Measurements from ENCODE around the gene LBH.
A peak's percentile ranks its signal among the peaks of the same experiment; 100 is the strongest.

LBH gene

DNA sequence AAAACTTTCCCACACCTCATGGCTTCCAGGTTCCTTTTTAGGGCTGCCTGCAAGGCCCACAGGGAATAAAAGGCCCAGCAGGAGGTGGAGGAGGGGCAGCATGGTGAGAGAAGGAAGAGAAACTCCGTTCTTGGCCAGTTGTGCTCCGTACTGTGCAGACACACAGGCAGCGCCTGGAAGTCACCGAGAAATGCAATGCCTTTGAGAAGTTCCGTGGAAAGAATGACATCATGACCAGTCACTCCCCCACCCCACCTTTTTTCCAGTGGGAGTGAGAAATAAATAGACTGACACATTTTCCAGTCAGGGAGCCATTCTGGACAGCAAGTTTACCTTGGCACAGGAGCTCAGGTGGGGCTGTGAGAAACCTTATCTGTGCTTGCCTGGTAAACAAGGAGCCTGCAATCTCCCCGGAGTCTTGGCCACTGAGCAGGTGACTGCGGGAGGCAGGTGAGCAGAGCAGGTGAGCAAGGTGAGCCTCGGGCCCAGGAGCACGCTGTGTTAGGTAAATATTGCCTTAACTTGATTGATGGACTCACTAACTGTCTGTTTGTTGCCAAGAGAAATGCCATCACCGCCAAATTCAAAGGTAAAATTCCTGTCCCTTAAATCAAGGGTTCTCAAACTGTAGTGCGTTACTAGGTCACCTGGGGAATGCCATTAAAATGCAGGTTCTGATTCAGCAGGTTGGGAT, 13.5 kb upstream of the LBH start:
- no peak for DNase-seq (ENCODE audit: low read depth)

DNA sequence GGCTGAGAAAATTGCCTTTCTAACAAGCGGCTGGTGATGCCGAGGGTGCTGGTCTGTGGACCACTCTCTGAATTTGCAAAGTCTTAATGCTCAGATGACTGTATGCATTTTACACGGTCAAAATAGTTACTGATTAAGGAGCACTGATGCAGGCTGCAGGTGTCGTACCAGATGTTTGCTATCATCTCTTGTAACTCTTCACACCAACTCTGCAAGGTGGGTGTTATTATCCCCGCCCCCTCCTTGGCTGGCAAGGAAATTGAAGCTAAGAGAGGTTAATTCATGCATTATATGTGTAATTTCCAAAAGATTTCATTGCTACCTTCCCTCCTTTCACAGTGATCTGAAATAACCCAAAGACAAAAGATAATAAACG, 13.0 kb upstream of the LBH start:
- DNase-seq (ENCODE audit: low read depth): no peak

DNA sequence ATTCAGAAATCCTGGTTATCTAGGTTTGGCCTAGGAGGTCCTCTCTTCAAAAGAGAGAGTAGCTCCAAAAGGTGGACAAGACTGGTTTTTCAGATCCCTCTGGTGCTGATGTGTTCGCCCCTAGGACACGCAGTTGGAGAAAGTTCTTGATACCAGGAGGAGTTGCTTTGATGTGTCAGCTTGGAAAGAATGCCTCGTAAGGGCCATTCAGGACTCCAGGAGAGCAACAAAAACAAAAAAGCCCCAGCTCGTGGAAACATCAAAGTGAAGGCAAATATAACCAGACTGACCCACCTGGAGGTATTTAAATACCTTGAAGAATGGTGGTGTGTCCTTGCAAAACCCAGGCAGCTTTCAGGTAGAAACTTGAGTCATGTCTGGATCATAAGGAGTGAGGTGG, 12.5 kb upstream of the LBH start:
- DNase-seq (ENCODE audit: low read depth): no peak

DNA sequence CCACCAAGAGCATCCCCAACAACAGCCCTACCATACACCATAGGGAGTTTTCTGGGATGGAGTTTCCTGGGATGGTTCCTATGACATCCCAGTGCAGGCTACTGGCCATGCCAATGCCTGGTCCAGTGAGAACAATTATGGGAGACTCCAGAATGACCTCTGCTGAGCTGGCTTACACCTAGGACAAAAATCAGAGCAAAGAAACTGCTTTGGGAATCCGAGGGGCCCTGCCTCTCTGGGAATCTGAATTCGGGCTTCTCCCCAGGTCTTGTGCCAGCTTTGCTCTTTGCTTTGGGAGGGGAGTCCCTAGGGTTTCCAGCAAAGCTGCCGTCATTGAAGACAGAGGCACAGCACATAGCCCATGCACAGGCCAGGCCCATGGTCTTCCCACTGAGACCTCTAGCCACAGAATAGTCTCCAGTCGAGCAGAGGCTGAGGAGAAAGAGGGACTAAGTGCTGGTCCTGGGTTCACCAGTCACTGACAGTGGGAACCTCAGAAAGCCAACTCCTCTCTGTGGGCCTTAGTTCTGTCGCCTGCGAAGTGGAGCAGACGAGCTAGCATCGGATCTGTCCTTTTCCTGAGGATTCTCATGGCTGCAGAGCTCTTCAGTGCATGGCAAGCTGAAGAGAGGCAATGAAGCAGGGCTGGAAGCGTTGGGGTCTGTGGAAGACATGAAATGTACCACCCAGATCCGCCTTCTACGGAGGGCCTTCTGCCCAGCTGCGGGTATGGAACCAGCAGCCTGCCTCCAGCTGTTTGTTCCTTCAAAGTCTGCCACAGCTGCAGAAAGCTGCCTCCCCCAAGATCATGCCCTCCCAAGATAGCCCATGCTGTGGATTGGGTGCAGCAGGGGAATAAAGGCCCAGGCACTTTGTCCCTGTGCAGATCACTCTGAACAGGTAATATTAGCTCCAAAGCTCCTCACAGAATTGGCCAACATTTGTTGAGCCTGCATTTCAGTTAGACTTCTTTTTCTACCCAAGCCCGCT, 11.2 kb upstream of the LBH start:
- no peak for DNase-seq (ENCODE audit: low read depth)

DNA sequence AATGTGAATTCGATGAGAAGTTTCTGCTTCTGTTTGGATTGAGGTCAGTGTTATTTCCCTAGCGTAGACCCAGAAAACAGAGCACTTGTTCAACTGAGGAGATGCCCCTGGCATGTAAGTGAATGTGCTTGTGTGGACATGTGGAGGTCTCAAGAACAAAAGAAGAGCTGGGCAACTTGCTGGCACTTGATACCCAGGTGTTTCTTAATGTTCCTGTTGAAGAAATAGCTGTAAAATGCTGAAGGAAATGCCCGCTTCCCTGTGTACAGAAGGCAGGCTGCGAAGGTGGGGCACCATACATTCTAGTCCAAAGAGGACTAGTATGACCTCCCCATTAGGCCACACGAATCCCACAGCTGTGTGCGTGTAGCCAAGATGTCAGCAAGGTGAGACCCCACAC, 9.8 kb upstream of the LBH start:
- DNase-seq (ENCODE audit: low read depth): no peak

DNA sequence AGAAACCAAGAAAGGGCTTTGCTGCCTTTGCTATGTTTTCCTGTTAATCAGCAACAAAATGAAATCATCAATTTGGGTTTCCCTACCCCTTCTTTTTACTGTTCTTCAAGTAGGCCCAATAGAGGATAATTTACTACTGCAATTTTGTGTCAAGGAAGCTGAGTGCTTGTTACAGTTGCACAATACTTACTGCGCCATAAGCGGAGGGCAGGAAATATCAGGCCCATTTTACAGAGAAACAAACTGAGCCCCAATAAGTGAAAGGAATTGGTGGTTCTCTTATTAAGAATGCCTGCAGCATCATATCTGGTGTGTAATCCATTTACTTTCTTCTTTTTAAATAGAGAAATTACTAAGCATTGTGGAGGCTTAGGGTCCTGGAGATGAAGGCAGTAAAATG, 9.3 kb upstream of the LBH start:
- DNase-seq (ENCODE audit: low read depth): no peak

DNA sequence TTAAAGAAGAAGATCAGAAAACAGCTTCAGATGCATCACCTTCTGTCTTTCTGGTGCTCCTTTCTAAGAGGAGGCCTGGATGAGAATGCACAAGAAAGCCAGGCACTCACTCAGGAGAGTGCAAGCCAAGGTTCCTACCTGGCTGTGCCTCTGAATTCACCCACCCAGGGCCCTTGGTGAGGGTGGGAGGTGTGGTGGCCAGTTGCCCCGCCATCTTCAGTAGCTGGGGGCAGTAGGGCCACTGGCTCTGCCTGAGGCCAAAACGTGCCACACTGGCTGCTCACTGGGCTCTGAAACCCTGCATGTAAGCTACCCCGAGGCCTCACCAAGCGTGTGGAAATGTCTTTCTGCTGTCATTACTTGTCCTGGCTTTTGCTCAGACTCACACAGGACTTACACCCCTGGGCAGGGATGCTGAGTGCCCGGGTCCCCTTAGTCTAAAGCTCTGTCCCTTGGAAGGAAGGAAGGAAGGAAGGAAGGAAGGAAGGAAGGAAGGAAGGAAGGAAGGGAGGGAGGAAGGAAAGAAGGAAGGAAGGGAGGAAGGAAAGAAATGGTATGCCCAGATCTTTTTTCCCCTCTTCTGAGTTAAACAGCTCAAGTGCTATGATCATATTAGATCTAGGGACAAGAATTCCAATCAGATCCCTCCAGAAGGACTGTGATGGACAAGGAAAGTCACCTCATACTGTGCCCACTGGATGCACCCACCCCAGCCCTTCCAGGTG, 8.5 kb upstream of the LBH start:
- no peak for DNase-seq (ENCODE audit: low read depth)

DNA sequence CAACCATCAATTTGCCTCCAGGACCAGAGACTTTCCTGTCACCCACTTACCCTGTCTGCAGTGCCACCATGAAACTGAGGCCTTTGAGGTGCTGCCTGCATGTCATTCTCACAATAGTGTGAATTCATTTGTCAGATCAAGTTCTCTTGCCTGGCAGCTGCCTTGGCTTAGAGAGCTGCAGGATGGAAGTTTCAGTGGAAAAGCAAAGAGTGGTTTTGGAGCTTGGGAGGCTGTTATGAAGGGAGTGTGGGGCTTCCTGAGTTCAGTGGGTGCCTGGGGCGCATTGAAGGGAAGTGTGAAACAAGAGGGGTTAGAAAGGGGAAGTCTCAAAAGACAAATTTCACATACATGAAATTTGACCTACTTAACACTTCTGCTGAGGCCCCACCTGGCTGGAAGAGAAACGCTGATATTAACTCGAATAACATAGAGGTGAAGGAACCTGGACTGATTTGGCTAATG, 7.9 kb upstream of the LBH start:
- no peak for DNase-seq (ENCODE audit: low read depth)

DNA sequence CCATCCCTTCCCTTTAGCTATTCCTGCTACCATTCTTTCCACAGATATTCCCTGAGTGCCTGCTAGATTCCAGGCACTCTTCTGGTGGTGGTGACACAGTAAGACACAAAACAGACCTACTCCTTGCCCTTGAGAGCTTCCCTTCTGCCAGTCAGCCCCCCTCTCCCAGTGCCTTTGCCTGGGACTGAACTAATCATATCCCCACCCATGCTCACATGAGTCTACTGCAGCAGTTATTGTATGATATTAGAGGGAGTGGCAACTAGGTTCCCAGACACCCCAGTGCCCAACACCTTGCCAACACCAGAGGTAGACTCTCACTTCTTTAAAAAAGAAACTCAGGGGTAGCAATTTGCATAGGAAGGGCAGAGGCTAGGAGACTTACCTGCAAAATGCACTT, 7.2 kb upstream of the LBH start:
- no peak for DNase-seq (ENCODE audit: low read depth)

DNA sequence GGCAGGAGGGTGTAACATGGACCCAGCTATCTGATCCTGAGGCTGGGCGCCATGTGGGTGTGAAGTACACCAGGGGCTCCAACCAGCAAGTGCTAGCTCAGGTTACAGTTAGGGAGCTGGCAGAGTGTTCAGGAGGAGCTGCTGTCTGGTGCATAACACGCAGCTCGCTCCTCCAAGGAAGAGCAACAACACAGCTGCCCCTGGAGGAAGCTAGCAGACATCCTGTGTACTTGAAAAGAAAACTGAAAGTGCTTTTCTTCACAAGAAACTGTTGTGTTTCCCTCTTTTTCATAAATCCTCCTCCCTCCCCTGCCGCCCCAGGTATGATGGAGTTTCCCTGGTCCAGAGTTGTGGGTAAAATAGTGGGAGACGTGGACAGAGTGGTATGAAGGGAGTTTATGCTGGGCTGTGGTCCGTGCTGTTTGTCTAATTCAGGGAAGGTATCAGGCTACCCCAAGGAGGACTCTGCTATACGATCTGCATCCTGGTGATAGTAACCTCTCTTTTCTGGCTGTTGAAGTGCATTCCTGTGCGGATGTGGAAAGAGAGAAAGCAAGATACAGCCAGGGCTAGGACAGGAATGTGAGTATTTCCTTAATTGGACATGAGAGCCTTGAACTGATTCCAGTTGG, 6.1 kb upstream of the LBH start:
- no peak for DNase-seq (ENCODE audit: low read depth)

DNA sequence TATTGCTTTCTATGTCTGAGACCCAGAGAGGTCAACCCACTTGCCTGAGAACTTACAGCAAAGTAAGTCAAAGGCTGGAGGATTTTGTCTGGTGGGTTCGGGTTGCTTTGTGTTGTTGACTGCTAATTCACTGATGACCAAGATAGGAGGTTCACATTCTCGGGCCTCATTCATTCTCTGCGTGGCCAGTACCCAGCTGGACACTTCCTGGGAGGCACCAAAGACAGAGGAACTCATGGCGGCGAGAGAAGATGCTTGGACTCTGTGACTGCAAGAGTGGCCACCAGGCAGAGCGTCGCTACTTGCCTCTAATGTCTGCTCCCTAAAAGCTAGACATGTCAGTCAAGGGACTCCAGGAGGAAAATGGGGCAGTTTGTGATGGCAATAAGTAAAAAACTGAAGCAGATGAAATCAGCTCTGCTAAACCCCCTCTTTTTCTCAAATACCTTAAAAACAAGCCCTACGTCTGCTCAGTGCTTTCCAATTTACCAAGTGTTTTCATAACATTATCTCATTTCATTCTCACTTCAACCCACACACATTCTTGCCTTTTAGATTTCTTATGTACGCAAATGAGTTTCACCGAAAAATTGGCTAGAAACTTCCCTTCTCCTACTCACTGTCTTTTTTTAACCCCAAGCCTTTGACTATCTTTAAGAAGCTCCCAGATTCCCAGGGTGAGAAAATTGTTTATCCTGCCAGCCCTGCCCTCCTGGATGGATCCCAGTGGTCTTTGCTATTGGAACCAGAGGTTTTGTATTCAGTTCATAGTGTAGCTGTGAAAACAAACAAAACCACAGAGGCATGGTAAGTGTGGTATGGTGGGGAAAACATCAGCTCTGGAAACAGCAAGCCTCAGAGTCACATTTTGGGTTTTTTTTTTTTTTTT, 4.9 kb upstream of the LBH start:
- no peak for DNase-seq (ENCODE audit: low read depth)

DNA sequence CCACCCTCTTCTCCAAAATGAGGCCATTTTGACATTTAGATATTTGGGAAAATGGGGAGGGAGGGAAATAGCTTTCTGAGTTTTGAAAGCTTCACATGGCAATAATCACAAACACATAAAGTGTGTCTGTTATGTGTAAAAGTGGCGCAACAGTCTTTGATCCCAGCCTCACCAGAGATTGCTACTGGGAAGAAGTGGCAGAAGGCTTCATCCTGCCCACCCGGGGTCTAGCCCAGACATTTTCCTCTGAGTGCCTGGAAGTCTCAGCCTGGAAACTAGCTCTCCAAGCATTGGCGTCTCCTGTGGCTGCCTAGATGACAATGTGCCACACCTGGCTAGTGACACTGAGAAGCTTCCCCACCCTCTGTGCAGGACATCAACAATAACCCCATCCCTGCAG, 1.7 kb upstream of the LBH start:
- DNase-seq (ENCODE audit: low read depth): no peak

DNA sequence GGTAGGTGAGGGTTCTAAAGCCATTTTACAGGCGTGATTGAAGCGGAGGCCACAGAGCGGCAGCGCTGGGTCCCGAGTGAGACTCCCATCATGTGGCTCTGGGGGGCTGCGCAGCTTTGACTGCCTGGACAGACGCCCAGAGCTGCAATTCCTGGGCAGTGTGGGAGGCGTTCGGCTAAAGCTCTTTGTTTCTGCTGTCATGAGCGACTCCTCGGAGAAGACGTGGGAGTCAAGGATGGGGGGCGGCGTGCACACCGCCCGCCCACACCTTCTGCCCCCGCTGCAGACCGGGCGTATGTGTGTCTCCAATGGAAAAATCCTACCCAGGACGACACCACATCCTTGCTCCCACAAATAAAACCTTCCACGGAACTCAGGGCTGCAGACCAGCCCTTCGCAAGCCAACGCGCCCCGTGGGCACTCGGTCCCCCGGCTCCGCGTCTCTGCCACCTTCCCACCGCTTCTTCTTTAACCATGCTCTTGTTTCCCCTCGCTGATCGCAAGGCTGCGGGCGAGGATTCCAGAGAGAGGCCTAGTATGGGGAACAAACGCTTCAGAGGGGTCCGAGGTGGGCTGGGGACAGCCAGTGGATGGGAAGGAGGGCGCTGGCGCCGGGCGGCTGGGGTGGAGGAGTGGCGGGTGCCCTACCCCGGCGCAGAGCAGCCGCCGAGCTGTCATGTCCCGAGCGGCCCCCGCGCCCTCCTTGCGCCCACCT, 680 bp upstream of the LBH start:
- no peak for DNase-seq (ENCODE audit: low read depth)

DNA sequence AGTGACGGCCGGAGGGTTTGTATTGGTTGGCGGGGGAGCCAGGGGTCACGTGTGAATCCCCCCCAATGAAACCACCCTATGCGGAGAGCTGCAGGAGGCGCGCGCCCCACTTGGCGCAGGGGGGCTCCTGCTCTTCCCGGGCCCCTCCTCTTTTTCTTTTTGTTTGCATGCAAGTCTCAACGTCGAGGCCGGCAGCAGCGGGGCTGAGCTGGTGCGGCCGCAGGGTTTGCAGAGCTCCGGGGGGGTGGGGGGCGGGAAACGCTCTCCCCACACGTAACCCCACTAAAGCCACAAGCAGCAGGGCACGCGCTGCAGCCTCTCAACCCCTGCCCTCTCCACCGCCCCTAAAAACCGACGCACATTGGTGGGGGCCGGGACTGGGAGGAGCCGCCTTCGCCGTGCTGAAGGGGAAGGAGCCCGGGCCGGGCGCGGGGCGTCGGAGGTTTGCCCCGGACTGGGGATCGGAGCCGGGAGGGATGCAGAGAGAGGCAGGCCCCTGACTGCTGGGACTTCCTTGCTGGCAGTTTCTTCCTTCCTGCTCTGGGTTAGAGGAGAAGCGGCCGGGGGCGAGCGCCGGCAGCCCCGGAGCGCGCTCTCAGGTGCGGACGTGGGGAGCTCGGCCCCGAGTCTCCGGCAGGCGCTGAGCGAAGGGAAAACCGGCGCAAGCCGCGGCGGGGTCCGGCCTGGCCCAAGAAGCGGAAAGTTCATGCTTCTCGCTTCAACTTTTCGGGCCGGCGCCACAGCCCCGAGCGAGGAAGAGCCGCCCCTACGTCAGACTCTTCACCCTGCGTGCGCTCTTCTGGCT, 864 bp downstream of the LBH start:
- peak; percentile 67 for DNase-seq (ENCODE audit: low read depth)

DNA sequence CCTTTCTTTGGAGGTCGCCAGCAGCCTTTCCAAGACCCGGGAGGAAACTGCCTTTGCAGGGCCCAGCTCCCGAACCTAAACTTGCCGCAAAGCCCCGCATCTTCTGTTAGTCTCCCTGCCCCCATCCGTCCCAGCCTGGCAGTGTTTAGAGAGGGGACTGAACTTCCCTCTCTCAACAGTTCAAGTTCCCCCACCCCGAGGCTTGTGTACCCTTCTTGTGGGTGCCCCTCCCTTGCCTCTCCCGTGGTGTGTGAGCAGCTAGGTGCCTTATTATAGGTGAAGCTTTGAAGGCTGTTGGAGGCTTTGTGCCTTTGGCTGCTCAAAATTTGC, 1.4 kb downstream of the LBH start:
- no peak for DNase-seq (ENCODE audit: low read depth)

DNA sequence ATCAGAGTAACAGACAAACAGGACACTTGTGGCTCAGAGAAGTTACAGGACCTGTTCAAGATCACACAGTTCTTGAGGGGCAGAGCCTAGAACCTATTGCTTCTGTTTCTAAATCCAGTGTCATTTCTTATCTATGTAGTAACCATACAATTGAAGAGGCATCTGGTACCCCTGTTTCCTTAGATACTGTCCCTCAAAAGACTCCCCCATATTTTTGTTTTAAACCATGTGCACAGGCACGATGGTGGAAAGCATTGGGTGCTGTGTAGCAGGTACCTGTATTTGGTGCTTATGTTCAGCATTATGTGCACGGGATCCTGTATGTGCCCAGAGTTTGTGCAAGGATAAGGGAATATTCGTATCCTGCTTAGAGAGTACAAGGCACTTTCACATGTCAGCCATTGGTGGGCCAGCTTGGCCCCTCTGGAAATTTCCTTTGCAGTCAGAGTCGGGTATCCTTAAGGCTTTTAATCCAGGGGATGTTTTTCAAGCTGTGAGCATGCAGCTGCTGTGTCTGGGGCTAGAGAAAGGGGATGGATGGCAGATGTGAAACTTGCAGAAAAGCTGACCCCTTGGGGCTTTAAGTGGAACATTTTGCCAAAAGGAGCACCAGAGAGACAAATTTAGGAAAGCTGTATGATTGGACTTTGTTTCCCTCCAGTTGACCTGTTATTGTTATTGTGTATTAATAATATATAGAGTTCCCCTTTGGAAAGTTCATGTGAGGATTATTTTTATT, 2.1 kb downstream of the LBH start:
- DNase-seq (ENCODE audit: low read depth): no peak

DNA sequence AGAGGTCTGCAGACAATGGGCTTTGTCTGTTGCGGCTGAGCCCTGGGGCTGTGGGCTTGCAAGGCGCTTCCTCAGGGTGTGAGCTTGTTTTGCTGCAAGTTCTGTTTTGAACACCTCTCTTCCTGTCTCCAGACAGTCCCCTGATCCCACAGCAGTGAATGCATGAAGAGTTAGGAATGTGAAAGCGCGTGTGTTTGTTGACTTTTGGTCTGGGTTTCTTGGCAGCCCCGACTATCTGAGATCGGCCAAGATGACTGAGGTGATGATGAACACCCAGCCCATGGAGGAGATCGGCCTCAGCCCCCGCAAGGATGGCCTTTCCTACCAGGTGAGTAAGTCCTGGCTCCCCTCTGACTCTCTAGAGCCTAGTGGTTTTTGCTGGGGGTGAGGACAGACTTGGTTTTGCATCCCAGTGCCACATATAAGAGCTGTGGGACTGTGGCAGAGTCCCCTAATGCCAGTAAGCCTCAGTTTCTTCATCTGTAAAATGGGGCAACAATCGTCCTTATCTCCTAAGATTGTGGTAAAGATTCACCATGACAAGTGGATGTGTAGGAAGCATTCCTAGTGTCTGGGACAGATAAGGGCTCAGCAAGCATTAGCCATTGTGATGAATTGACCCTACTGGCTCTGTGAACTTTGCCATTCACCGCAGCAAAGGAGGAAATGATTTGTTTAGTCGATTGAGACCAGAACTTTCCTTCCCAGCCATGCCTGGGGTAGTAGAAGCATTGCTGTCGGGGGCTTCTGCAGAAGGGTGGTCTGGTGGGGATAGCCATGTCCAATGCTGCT, 3.0 kb downstream of the LBH start:
- DNase-seq (ENCODE audit: low read depth): peak; percentile 57

DNA sequence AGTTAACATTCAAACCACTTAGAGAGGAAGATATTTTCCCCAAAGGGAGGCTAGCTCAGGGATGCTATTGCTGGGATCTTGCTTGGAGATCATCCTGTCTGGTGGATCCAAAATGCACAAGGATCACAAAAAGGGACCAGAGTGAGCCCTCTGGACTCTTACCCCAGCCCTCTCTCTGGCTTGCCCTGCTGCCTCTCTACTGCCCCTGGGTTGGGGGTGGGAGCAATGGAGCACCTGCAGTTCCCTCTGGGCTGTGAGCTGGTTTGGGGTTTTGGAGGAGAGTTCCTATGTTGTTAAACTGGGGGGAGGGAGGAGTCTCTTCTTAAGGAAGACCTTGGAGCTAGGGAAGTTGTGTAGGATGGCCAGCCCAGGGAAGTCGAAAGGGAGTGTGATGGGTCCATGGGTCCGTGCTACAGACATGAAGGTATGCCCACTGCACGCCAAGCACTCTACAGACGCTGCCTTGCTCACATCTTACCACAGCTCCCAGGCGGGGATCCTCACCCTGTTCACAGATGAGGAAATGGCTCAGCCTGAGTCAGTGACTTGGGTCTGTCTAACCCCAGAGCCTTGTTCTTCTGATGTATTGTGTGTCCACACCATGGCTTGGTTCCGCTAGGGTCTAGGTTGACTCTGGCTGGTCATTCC, 3.8 kb downstream of the LBH start:
- peak; percentile 65 for DNase-seq (ENCODE audit: low read depth)

All from activated T-cell treated with anti-CD3 and anti-CD28 coated beads for 48 hours (primary cell).